ENCODE measurements around the gene INTS1.

The INTS1 gene

GRCh38 chr7:1499367-1500029 lies 4.7 kb downstream of the INTS1 start:
- POLR2A ChIA-PET = no interaction called here
- TF ChIP-seq ARNT (IDR thresholded peaks at IDR 0.05) (no peak), SP1 (IDR thresholded peaks at IDR 0.05) (no peak), FOXA1 (IDR thresholded peaks at IDR 0.05) (no peak), BHLHE40 (IDR thresholded peaks at IDR 0.05; ENCODE audit: borderline replicate concordance) (no peak), ELF4 (IDR thresholded peaks at IDR 0.05) (no peak), LEF1 (IDR thresholded peaks at IDR 0.05; ENCODE audit: borderline replicate concordance) (no peak), ZNF384 (IDR thresholded peaks at IDR 0.05) (no peak), FOXM1 (IDR thresholded peaks at IDR 0.05; ENCODE audit: borderline replicate concordance) (no peak), HDGF (IDR thresholded peaks at IDR 0.05; ENCODE audit: borderline replicate concordance) (no peak), NFRKB (IDR thresholded peaks at IDR 0.05) (no peak), FOXK2 (IDR thresholded peaks at IDR 0.05) (no peak)
- CTCF ChIA-PET = no interaction called here
- no peak for DNase-seq (ENCODE audit: extremely low spot score)

- ChIA-PET POLR2A (no interaction called here), CTCF (no interaction called here)
Measured at GRCh38 chr7:1498370-1499305, 5.6 kb downstream of the INTS1 start.

GRCh38 chr7:1497293-1497927 lies 6.8 kb downstream of the INTS1 start:
- TF ChIP-seq FOXA1 (IDR thresholded peaks at IDR 0.05) = no peak
- no peak for TF ChIP-seq SUZ12 (IDR thresholded peaks at IDR 0.05)
- TF ChIP-seq BHLHE40 (IDR thresholded peaks at IDR 0.05; ENCODE audit: borderline replicate concordance) = no peak
- no peak for TF ChIP-seq FOXK2 (IDR thresholded peaks at IDR 0.05)
- TF ChIP-seq PKNOX1 (IDR thresholded peaks at IDR 0.05) = no peak
- TF ChIP-seq LEF1 (IDR thresholded peaks at IDR 0.05; ENCODE audit: borderline replicate concordance) = no peak
- TF ChIP-seq ELF4 (IDR thresholded peaks at IDR 0.05) = no peak
- TF ChIP-seq FOXM1 (IDR thresholded peaks at IDR 0.05; ENCODE audit: borderline replicate concordance) = no peak
- ChIA-PET CTCF (no interaction called here), POLR2A (no interaction called here)
- no peak for DNase-seq (ENCODE audit: extremely low spot score)

More at GRCh38 chr7:1498370-1499305, 5.6 kb downstream of the INTS1 start:
- TF ChIP-seq ELF4 (IDR thresholded peaks at IDR 0.05) = no peak
- no peak for TF ChIP-seq HDGF (IDR thresholded peaks at IDR 0.05; ENCODE audit: borderline replicate concordance)
- TF ChIP-seq ARNT (IDR thresholded peaks at IDR 0.05) = no peak
- TF ChIP-seq NFRKB (IDR thresholded peaks at IDR 0.05) = no peak
- TF ChIP-seq PKNOX1 (IDR thresholded peaks at IDR 0.05) = no peak
- no peak for TF ChIP-seq CTBP1 (IDR thresholded peaks at IDR 0.05; ENCODE audit: borderline replicate concordance)
- no peak for TF ChIP-seq L3MBTL2 (conservative IDR thresholded peaks at IDR 0.05)
- TF ChIP-seq BHLHE40 (IDR thresholded peaks at IDR 0.05; ENCODE audit: borderline replicate concordance) = no peak
- TF ChIP-seq FOXA1 (IDR thresholded peaks at IDR 0.05) = no peak
- no peak for TF ChIP-seq ZNF384 (IDR thresholded peaks at IDR 0.05)
- TF ChIP-seq LEF1 (IDR thresholded peaks at IDR 0.05; ENCODE audit: borderline replicate concordance) = no peak
- no peak for TF ChIP-seq SP1 (IDR thresholded peaks at IDR 0.05)
- TF ChIP-seq FOXM1 (IDR thresholded peaks at IDR 0.05; ENCODE audit: borderline replicate concordance) = no peak
- no peak for TF ChIP-seq FOXK2 (IDR thresholded peaks at IDR 0.05)
- no peak for TF ChIP-seq TARDBP (IDR thresholded peaks at IDR 0.05)
- no peak for TF ChIP-seq SUZ12 (IDR thresholded peaks at IDR 0.05)
- no peak for DNase-seq (ENCODE audit: extremely low spot score)

- ChIA-PET CTCF (no interaction called here), POLR2A (no interaction called here)
- TF ChIP-seq PKNOX1 (IDR thresholded peaks at IDR 0.05) (no peak), ELF4 (IDR thresholded peaks at IDR 0.05) (no peak), ZNF384 (IDR thresholded peaks at IDR 0.05) (no peak), CTBP1 (IDR thresholded peaks at IDR 0.05; ENCODE audit: borderline replicate concordance) (no peak), FOXM1 (IDR thresholded peaks at IDR 0.05; ENCODE audit: borderline replicate concordance) (no peak), SP1 (IDR thresholded peaks at IDR 0.05) (no peak), FOXK2 (IDR thresholded peaks at IDR 0.05) (no peak), TARDBP (IDR thresholded peaks at IDR 0.05) (no peak), BHLHE40 (IDR thresholded peaks at IDR 0.05; ENCODE audit: borderline replicate concordance) (no peak), ARNT (IDR thresholded peaks at IDR 0.05) (no peak), LEF1 (IDR thresholded peaks at IDR 0.05; ENCODE audit: borderline replicate concordance) (no peak), HDGF (IDR thresholded peaks at IDR 0.05; ENCODE audit: borderline replicate concordance) (no peak), L3MBTL2 (conservative IDR thresholded peaks at IDR 0.05) (no peak), SUZ12 (IDR thresholded peaks at IDR 0.05) (no peak), FOXA1 (IDR thresholded peaks at IDR 0.05) (no peak), NFRKB (IDR thresholded peaks at IDR 0.05) (no peak)
- DNase-seq (ENCODE audit: extremely low spot score) = no peak
Measured at GRCh38 chr7:1496531-1497292, 7.5 kb downstream of the INTS1 start.
